Measurements from ENCODE around the gene NUMB. TPM values are rescaled to one million over a fixed set of nuclear protein-coding genes. Genes with fewer than 3 reads are reported as not detected.

The NUMB gene
- total RNA-seq, 4 donors from 2014 or later, result 49.2 to 63.4 (median 50.7) TPM

DNA sequence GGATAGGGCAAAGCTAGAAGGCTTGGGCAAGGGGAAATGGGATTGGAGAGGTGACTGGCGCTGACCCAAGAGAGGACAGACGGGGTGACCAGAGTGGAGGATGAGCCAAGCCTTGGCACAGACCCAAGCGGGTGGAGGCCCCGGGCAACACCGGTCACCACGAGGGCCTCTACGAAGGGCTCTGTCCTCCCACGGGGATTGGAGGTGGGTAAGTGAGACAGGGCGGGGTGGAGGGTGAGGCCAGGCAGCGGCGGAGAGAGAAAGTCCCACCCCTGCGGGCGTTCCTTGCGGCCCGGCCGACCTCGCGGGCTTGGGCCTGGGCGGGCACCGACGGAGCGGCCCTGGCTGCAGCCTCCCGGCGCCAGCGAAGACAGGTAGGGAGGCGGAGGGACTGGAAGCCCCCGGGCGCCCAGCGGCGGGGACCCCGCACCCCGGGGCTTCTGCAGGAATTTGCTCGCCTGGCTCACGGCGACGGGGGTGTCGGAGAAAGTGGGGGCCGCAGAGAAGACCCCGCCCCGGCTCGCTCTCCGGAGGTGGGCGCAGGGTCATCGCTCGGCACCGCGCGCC, 221.0 kb downstream of the NUMB start, which contains the start of gene PAPLN:
PAPLN (plus strand) TSS at position 288 of the 567 bp plus-strand sequence. CDS start 2,273 bp downstream, outside the sequence.
- DNase-seq (ENCODE audit: extremely low spot score), result peak; percentile 90
- no peaks in the 10 kb centered on the region for H3K9me3 ChIP-seq
- H3K27ac ChIP-seq (replicated peaks in 1 of 4), result peak within 1 kb of the TSS; percentile 60 to 77 (median 76)
- peak within 1 kb of the TSS; percentile 60 to 78 (median 70) for H3K4me3 ChIP-seq
- no peaks in the 10 kb centered on the region for H3K36me3 ChIP-seq
- intact Hi-C loops (cut with DNase I), result no loop called here
- 5% methylated on average over 21 of the region's 48 CpGs for WGBS
- peaks cover 0 to 18% (median 4%) of the 10 kb centered on the region in 4 donors for H3K27me3 ChIP-seq
- no peak for TF ChIP-seq EP300 (IDR thresholded peaks at IDR 0.05)
- peak in 1 of 2 donors; percentile 25 for TF ChIP-seq POLR2AphosphoS5 (IDR thresholded peaks at IDR 0.05)
- TF ChIP-seq, protein P1, sequence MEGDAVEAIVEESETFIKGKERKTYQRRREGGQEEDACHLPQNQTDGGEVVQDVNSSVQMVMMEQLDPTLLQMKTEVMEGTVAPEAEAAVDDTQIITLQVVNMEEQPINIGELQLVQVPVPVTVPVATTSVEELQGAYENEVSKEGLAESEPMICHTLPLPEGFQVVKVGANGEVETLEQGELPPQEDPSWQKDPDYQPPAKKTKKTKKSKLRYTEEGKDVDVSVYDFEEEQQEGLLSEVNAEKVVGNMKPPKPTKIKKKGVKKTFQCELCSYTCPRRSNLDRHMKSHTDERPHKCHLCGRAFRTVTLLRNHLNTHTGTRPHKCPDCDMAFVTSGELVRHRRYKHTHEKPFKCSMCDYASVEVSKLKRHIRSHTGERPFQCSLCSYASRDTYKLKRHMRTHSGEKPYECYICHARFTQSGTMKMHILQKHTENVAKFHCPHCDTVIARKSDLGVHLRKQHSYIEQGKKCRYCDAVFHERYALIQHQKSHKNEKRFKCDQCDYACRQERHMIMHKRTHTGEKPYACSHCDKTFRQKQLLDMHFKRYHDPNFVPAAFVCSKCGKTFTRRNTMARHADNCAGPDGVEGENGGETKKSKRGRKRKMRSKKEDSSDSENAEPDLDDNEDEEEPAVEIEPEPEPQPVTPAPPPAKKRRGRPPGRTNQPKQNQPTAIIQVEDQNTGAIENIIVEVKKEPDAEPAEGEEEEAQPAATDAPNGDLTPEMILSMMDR (IDR thresholded peaks at IDR 0.05), result no peak
- peaks cover 28 to 77% (median 70%) of the 10 kb centered on the region in 4 donors for H3K4me1 ChIP-seq

DNA sequence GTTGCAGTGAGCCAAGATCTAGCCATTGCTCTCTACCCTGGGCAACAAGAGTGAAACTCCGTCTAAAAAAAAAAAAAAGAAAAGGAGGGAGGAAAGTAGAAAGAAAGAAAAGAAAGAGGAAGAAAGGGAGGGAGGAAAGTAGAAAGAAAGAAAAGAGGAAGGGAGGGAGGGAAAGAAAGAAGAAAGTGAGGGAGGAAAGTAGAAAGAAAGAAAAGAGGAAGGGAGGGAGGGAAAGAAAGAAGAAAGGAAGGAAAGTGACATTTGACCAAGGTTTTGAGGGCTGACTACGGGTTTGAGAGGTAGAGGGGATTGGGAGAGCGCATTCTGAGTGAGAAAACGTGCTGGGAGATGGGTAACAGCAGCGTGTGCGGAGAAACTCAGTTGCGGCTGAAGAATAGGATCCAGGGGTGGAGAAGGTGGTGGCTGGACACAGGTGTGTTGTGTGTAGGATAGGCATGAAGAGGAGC, 221.6 kb downstream of the NUMB start:
- WGBS, result 75% methylated on average over 6 of the region's 7 CpGs
- Histone ChIP-seq H3K27ac (replicated peaks in 1 of 4) (peak overlapping the region in 1 of 4 donors; percentile 77), H3K4me3 (peak overlapping the region; percentile 60 to 78 (median 70)), H3K36me3 (no peaks in the 10 kb centered on the region), H3K27me3 (peaks cover 0 to 18% (median 4%) of the 10 kb centered on the region in 4 donors), H3K4me1 (peaks cover 28 to 77% (median 70%) of the 10 kb centered on the region in 4 donors), H3K9me3 (no peaks in the 10 kb centered on the region)
- TF ChIP-seq, protein P1 (IDR thresholded peaks at IDR 0.05), result no peak
- TF ChIP-seq EP300 (IDR thresholded peaks at IDR 0.05), result no peak
- TF ChIP-seq POLR2A (IDR thresholded peaks at IDR 0.05; ENCODE audit: low read depth), result no peak
- no peak for TF ChIP-seq POLR2AphosphoS5 (IDR thresholded peaks at IDR 0.05)
- DNase-seq (ENCODE audit: extremely low spot score), result no peak
- intact Hi-C loops (cut with DNase I), result no loop called here

DNA sequence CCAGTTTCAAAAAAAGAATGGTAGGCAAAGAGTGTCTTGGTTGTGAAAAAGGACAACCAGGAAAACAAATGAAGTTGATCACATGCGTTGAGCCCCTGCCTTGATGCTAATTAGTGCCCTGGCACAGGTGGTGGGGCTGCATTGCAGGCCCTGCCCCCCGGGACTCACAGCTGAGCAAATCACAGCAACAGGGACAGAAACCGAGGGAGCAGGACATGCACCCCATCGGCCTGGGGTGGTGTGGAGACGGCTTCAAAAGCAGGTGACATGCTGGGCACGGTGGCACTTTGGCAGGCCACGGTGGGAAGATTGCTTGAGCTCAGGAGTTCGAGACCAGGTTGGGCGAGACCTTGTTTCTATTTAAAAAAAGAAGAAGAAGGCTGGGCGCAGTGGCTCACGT, 222.2 kb downstream of the NUMB start:
- Histone ChIP-seq H3K4me1 (peaks cover 28 to 72% (median 64%) of the 10 kb centered on the region in 4 donors), H3K9me3 (no peaks in the 10 kb centered on the region), H3K4me3 (no peak overlapping the region), H3K36me3 (no peaks in the 10 kb centered on the region), H3K27me3 (peaks cover 0 to 18% (median 4%) of the 10 kb centered on the region in 4 donors), H3K27ac (replicated peaks in 1 of 4) (no peak overlapping the region)
- TF ChIP-seq POLR2A (IDR thresholded peaks at IDR 0.05; ENCODE audit: low read depth), result no peak
- TF ChIP-seq, protein P1 (IDR thresholded peaks at IDR 0.05), result no peak
- no peak for TF ChIP-seq POLR2AphosphoS5 (IDR thresholded peaks at IDR 0.05)
- no peak for TF ChIP-seq EP300 (IDR thresholded peaks at IDR 0.05)
- DNase-seq (ENCODE audit: extremely low spot score), result no peak
- intact Hi-C loops (cut with DNase I), result no loop called here
- 83% methylated on average over 11 of the region's 11 CpGs for WGBS

DNA sequence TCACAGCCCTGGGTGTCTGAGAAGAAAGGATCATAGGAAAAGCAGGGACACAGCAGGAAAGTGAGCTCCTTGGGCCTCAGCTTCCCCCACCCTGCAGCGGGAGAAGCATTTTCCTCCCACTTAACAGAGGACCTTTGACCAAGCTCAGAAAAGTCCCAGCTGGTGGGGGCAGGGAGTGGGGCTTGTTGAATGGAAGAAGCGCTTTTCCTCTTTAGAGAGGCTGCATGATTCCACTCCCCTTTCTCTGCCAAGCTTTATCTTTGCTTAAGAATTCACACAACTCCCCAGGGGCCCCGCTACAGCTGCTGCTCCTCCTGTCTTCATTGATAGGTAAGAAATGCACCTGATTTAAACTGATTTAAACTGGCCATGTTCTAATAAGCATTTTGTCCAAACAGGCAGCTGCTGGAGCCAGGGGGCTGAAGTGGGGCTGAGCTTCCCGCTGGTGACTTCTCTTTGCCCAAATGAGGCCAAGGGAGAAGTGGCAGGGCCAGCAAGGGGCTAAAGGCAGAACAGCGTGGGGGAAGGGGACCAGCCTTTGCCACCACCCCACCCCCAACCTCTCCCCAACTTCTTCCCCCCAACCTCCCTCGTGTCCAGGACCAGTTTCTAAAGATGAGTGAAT, 222.7 kb downstream of the NUMB start:
- Histone ChIP-seq H3K36me3 (no peaks in the 10 kb centered on the region), H3K27ac (replicated peaks in 1 of 4) (no peak overlapping the region), H3K4me3 (no peak overlapping the region), H3K9me3 (no peaks in the 10 kb centered on the region), H3K4me1 (peaks cover 28 to 67% (median 59%) of the 10 kb centered on the region in 4 donors), H3K27me3 (peaks cover 0 to 16% (median 4%) of the 10 kb centered on the region in 4 donors)
- intact Hi-C loops (cut with DNase I), result no loop called here
- no peak for DNase-seq (ENCODE audit: extremely low spot score)
- 66% methylated on average over 6 of the region's 6 CpGs for WGBS
- no peak for TF ChIP-seq POLR2AphosphoS5 (IDR thresholded peaks at IDR 0.05)
- no peak for TF ChIP-seq EP300 (IDR thresholded peaks at IDR 0.05)

DNA sequence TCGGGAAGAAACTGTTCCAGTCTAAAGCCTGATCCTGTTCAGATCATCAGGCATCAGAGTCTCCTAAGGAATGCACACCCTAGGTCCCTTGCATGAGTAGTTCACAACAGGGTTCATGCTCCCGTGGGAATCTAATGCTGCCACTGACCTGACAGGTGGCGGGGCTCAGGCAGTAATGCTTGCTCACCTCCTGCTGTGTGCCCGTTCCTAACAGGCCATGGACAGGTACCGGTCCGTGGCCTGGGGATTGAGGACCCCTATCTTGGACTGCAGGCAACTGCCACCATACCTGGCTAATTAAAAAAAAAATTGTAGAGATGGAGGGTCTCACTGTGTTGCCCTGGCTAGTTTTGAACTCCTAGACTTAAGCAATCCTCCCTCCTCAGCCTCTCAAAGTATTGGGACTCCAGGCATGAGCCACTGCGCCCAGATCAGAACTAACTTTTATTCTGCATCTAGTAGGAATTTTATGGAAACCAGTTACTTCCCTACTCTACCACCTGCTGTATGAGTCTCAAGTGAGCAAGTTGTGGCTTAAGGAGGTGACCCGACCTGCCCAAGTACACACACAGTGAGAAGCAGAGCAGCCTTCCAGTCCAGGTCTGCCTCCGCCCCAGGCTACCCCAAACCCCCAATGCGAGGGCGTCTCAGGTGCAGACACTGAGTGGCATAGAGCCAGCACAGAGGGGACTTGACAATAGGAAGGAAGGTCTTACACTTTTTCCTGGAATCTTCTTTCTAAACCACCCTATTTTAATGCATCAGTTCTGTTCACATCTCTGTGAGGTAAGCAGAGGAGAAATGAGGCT, 223.6 kb downstream of the NUMB start:
- intact Hi-C loops (cut with DNase I), result no loop called here
- no peaks in the 10 kb centered on the region for H3K9me3 ChIP-seq
- DNase-seq (ENCODE audit: extremely low spot score), result no peak
- H3K27ac ChIP-seq (replicated peaks in 1 of 4), result no peak overlapping the region
- H3K36me3 ChIP-seq, result no peaks in the 10 kb centered on the region
- peaks cover 26 to 58% (median 50%) of the 10 kb centered on the region in 4 donors for H3K4me1 ChIP-seq
- TF ChIP-seq, protein P1 (IDR thresholded peaks at IDR 0.05), result no peak
- TF ChIP-seq EP300 (IDR thresholded peaks at IDR 0.05) (no peak), POLR2AphosphoS5 (IDR thresholded peaks at IDR 0.05) (no peak), POLR2A (IDR thresholded peaks at IDR 0.05; ENCODE audit: low read depth) (no peak)
- H3K27me3 ChIP-seq, result peaks cover 0 to 15% (median 4%) of the 10 kb centered on the region in 4 donors
- H3K4me3 ChIP-seq, result no peak overlapping the region
- 95% methylated on average over 6 of the region's 11 CpGs for WGBS

Data from esophagus muscularis mucosa (tissue), 4 donors.